HG03060 (cell line): ENCODE measurements around the gene ESPNL.

Experiments used
- ATAC-seq: cut with Tn5 transposase; IDR thresholded peaks from one replicate; pipeline ENCODE4 v1.9.1; 2021; ENCODE audit warnings: low read depth, moderate number of reproducible peaks; ENCODE audit not compliant: unreplicated experiment

Gene ESPNL

GRCh38 chr2:238127165-238128060, 27.3 kb downstream of the ESPNL start:
- no peak for ATAC-seq

GRCh38 chr2:238128061-238128440, 27.9 kb downstream of the ESPNL start:
- ATAC-seq: no peak

- no peak for ATAC-seq
These were observed 28.4 kb downstream of the ESPNL start for GRCh38 chr2:238128534-238129001.

- ATAC-seq: no peak
These were observed 29.2 kb downstream of the ESPNL start for GRCh38 chr2:238129166-238130010.

- no peak for ATAC-seq
These were observed 30.1 kb downstream of the ESPNL start for GRCh38 chr2:238130111-238130695.

- ATAC-seq: no peak
These were observed 30.8 kb downstream of the ESPNL start for GRCh38 chr2:238130696-238131628.

- ATAC-seq: no peak
These were observed 31.8 kb downstream of the ESPNL start for GRCh38 chr2:238131761-238132462.

GRCh38 chr2:238132463-238133450, 32.6 kb downstream of the ESPNL start:
- ATAC-seq: no peak

GRCh38 chr2:238133499-238134392, 33.6 kb downstream of the ESPNL start:
- ATAC-seq: no peak

GRCh38 chr2:238134393-238134785, 34.2 kb downstream of the ESPNL start:
- no peak for ATAC-seq

- no peak for ATAC-seq
These were observed 35.5 kb downstream of the ESPNL start for GRCh38 chr2:238135601-238136150.

- no peak for ATAC-seq
These were observed 36.8 kb downstream of the ESPNL start for GRCh38 chr2:238136820-238137537.

GRCh38 chr2:238137885-238138284, 37.7 kb downstream of the ESPNL start:
- no peak for ATAC-seq

GRCh38 chr2:238138331-238139195, 38.4 kb downstream of the ESPNL start, which contains the start of gene KLHL30:
Gene KLHL30 (plus strand): TSS chr2:238138668. CDS start chr2:238140755, 2,087 bp downstream.
- no peak for ATAC-seq
